ENCODE measurements around the gene FAM43B.
A peak's percentile ranks its signal among the peaks of the same experiment; 100 is the strongest.
"Not testable (repeated sequence)": the region's sequence is repeated elsewhere in the genome, so short reads cannot be mapped to it uniquely, and the experiment has no call there.

FAM43B gene, protein sequence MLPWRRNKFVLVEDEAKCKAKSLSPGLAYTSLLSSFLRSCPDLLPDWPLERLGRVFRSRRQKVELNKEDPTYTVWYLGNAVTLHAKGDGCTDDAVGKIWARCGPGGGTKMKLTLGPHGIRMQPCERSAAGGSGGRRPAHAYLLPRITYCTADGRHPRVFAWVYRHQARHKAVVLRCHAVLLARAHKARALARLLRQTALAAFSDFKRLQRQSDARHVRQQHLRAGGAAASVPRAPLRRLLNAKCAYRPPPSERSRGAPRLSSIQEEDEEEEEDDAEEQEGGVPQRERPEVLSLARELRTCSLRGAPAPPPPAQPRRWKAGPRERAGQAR

DNA sequence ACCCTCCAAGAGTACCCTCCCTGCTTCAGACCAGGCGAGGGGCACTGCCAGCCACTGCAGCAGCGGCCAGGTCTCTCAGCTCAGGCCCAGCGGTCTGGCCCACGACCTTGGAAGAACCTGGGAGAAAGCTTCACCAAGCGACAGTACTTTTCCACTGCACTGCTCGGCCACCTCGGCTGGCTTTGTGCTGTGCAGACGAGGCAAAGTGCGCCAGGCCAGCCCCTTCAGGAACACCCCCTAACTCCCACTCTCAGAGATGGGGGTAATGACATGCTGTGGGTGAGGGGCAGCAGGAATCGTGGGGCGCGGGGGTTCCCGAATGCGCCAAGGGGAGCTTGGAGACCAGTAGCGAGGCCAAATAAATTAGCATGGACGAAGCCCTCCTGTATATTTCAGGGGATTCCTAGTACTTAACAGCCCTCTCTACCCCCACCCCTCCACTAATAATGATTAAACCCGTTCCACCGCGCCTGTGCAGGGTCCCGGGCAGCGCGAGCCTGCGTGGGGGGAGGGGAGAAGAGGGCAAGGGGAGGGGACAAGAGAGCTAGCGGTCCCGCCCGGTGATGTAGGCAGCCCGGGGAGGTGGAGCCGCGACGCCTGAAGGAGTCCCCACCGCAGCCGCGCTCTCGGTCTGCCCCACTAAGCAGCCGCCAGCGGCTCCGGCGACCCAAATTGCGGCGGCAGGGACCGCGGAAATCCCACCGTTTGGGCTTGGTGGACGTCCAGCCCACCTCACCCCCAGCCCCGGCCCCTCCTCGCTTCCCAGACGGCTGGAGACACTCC is at the start of gene FAM43B:
FAM43B (plus strand) TSS at position 629 of the 783 bp plus-strand sequence. CDS start 401 bp downstream, outside the sequence.
- peak; percentile 84 for DNase-seq (ENCODE audit: low spot score)

DNA sequence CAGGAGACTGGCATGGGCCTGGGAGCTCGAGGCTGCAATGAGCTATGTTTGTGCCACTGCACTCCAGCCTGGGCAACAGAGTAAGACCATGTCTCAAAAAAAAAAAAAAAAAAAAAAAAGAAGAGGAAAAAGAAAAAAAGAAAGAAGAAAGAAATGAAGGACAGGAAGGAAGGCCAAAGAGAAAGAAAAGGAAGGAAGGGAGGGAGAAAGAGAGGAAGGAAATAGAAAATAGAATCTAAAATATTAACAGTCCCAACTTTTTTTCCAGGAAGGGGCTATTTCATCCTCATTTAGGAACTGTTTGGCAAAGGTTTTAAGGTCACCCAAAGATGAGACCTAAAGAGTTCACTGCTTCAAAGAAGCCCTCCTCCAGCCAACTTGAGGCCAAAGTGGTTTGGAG is 46.9 kb upstream of the FAM43B start:
- DNase-seq (ENCODE audit: low spot score), result no peak

- no peak for DNase-seq (ENCODE audit: low spot score)
Measured at GRCh38 chr1:20507248-20507563, 45.2 kb upstream of the FAM43B start.

- peak; percentile 98 for DNase-seq (ENCODE audit: low spot score)
Measured at GRCh38 chr1:20507564-20508410, 44.6 kb upstream of the FAM43B start, which contains the start of gene MUL1. TSS of gene MUL1 (minus strand) at chr1:20508151. CDS start at chr1:20508024, 127 bp downstream.

GRCh38 chr1:20508411-20508771 is 44.0 kb upstream of the FAM43B start:
- DNase-seq (ENCODE audit: low spot score), result no peak

GRCh38 chr1:20511518-20512428 is 40.6 kb upstream of the FAM43B start:
- DNase-seq (ENCODE audit: low spot score), result no peak

- DNase-seq (ENCODE audit: low spot score), result not testable (repeated sequence)
Measured at GRCh38 chr1:20519609-20520262, 32.6 kb upstream of the FAM43B start.

DNA sequence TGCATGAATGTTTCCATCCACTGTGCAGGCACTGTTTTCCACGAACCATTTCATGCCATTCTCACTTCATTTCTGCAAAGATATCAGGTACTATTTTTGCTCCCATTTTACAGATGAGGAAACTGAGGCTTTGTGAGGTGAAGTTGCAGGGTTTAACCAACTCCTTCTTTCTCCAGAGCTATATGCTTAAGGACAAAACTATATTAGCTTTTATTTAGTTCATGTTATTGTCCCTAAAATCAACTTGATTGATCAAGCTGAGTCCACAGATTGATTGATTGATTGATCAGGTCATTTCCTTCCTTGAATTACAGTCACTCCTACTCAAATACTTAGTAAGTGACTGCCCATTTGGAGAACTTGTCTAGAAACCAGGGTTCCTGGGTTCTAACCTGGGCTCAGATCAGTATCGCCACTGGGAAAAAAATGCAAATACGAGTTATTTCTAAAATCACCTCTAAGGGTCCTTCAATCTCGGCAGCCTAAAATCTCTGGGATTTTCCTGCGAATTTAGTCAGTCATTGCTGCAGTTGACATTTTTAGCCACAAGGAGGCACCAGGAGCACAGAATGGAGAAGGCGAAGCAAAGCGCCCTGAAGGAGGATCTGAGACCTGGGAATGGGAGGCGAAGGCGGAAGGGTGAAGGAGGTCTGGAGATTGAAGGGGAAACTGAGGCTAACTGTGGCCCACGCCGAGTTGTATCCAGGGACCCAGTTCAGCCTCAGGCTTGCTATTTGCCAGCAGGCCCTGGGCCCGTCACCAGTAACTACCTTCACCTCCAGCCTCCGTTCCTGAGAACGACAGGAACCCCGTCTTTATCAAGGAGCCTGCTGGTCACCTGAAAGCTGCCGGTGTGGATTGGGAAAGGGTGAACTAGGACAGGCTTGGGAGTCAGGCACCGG is 30.2 kb upstream of the FAM43B start:
- peak; percentile 75 for DNase-seq (ENCODE audit: low spot score)

- DNase-seq (ENCODE audit: low spot score), result no peak
Measured at GRCh38 chr1:20526267-20526666, 26.1 kb upstream of the FAM43B start.

GRCh38 chr1:20528221-20528620 is 24.2 kb upstream of the FAM43B start:
- no peak for DNase-seq (ENCODE audit: low spot score)

DNA sequence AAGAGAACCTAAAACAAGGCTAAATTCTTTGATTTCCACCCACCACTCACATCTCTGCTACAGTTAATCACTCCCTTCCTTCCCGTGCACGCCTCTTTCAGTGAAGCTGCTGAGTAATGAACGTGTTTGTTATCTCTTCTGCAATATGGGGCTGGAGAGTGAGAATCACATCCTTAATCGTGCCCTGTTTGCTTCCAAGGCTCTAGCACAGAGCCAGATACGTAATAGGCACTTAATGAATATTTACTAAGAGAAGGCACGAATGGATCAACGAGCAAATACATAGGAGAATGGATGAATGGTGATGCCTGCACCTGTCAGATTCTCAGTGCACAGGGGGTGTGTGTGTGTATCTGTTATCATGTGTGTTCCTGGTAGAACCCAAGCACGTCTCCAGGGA is 22.1 kb upstream of the FAM43B start:
- DNase-seq (ENCODE audit: low spot score), result no peak

DNA sequence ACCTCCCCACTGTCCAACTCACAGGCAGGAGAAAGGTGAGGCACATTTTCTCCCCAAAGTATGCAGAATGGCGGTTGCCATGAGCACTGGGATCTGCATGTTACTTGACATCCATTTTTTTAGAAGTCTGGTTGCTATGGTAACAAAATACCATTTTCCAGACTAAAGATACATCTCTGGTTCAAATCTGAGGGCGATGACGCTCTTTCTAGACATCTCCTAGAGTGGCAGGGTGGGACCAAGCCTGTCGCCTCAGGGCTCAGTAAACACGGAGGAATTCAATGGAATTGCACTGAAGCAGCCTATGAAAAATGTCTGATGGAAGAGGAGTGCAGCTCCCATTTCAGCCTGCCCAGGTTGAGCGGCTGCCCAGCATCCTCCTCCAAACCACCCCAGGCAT is 21.5 kb upstream of the FAM43B start:
- DNase-seq (ENCODE audit: low spot score), result no peak

GRCh38 chr1:20533635-20534034 is 18.7 kb upstream of the FAM43B start:
- DNase-seq (ENCODE audit: low spot score), result no peak

DNA sequence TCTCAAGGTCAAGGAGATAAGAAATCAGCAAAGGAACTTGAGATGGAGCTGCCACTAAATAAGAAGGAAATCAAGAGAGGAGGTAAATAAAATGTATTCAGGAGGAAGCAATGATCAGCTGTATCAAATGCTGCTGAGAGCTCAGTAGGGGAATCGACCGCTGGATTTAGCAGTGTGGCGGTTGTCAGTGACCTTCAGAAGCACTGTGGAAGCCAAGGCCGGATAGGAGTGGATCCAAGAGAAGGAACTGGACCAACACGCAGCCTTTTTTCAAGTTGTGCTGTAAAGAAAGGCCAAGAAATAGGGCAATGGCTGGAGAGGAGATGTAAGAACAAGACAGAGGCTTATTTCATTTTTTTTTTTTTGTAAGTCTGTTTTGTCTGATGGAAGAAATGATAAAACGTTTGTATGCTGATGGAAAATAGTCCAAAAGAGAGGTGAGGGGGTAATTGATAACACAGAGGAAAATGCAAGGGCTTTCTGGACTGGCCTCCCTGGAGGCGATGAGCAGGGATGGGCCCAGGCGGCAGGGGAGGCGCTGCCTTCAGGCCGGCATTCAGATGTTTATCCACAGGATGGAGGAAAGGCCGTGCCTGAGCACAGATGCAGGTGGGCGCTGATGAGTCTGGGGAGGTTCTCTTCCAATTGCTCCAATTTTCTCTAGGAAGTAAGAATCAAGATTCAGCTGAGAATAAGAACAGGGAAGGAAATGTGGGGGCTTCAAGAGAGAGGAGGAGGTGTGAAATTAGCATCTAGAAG is 17.5 kb upstream of the FAM43B start:
- peak; percentile 33 for DNase-seq (ENCODE audit: low spot score)

DNA sequence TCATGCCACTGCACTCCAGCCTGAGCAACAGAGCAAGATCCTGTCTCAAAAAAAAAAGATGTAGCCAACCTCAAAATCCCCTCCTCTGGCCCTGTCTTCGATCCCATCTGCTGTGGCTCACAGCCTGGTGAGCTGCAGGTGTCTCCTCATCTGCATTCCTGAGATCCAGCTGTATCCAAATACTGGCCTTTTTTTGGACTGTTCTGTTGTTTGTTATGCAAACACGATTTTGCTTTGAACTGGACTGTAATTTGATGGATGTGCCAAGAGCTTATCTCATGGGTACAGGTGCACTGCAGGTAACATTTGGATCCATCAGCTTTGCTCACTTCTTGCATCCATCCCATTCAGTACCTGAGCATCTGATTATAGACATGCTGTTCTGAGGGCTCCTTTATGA is 14.1 kb upstream of the FAM43B start:
- DNase-seq (ENCODE audit: low spot score), result no peak

DNA sequence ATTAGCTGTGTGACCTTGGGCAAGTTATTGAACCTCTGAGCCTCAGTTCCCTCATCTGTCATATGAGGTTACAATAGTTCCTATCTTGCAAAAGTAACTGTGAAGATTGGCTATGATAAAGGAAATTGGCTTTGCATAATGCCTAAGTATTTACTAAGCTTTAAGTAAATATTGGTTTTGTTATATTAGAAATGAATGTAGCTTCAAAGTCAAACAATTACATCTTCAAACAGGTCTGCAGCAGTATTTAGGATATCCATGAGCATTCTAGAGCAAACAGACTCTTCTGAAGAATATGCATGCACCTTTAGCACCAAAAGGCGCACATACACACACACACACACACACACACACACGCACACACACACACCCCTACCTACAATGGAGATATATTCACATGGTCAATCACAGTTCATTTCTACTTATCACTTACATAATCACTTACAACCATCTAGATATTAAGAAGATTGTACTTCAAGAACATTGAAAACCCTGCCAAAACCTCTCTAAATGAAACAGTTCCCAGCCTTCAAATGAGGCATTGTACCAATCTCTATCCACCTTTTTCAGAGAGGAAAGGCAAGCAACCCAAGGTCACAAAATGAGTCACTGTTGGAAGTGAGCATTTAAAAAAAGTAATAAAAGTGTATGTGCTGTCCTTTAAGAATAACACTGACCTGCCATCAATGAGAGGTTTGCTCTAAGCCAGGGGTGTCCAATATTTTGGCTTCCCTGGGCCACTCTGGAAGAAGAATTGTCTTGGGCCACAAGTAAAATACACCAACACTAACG is 13.4 kb upstream of the FAM43B start:
- no peak for DNase-seq (ENCODE audit: low spot score)

DNA sequence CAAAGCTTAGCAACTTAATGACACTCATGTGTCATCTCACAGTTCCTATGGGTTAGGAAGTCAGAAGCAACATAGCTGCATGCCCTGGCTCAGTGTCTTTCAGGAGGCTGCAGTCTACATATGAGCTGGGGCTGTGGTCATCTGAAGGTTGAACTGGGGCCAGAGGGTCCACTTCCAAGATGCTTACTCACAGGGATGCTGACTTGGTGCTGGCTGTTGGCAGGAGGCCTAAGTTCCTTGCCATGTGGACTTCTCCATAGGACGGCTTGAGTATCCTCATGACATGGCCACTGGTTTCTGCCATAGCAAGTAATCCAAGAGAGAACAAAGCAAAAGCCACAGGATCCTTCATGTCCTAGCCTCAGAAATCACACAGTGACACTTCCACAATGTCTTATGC is 12.1 kb upstream of the FAM43B start:
- DNase-seq (ENCODE audit: low spot score), result no peak

GRCh38 chr1:20546637-20547036 is 5.7 kb upstream of the FAM43B start:
- peak; percentile 38 for DNase-seq (ENCODE audit: low spot score)
